Measurements from ENCODE around the gene RGS17. TPM values are rescaled to one million over a fixed set of nuclear protein-coding genes. Genes with fewer than 3 reads are reported as not detected.
A peak's percentile ranks its signal among the peaks of the same experiment; 100 is the strongest.

RGS17 gene
- total RNA-seq, 1 experiment from 2014 or later = 3.2 TPM

- Mint-ChIP-seq H3K9me3 (no peaks in the 10 kb centered on the region), H3K36me3 (ENCODE audit: insufficient read depth in 1 of 3, low read depth in 3 of 3) (no peaks in the 10 kb centered on the region), H3K27me3 (ENCODE audit: low read depth) (no peaks in the 10 kb centered on the region), H3K4me3 (no peak overlapping the region), H3K4me1 (peaks cover 3 to 7% of the 10 kb centered on the region in 2 experiments; a peak in 3 of 4 replicates), H3K27ac (peak overlapping the region in 1 of 3 experiments; percentile 54; a peak in 1 of 7 replicates)
- H3K18ac ChIP-seq (ENCODE audit: insufficient read length, low read depth, low read length) = no peak overlapping the region
- no peak overlapping the region for H3K9ac ChIP-seq (ENCODE audit: extremely low read depth, insufficient read length, low read length)
- TF ChIP-seq CTCF (conservative IDR thresholded peaks at IDR 0.05) = no peak
- H3K14ac ChIP-seq (ENCODE audit: insufficient read depth, low read length) = no peak overlapping the region
- no peaks in the 10 kb centered on the region for H3K79me1 ChIP-seq (ENCODE audit: insufficient read depth, low read depth, low read length, poor library complexity, severe bottlenecking)
- no peak overlapping the region for H2BK15ac ChIP-seq (ENCODE audit: low read depth, low read length)
- H2BK12ac ChIP-seq (ENCODE audit: insufficient read length, low read depth, low read length) = no peak overlapping the region
- no peak overlapping the region for H3K4me2 ChIP-seq (ENCODE audit: insufficient read depth, insufficient read length, low read length)
- H2BK120ac ChIP-seq (ENCODE audit: low read depth, low read length, poor library complexity, severe bottlenecking) = no peak overlapping the region
- no peak overlapping the region for H4K5ac ChIP-seq (ENCODE audit: insufficient read length, low read depth, low read length)
- H4K91ac ChIP-seq (ENCODE audit: insufficient read length, low read depth, low read length) = no peak overlapping the region
- H3K79me2 ChIP-seq (ENCODE audit: insufficient read depth, low read length) = no peaks in the 10 kb centered on the region
- no peak overlapping the region for H3K4ac ChIP-seq (ENCODE audit: low read depth, low read length)
- H3K27ac ChIP-seq (ENCODE audit: insufficient read length, low read depth, low read length) = no peak overlapping the region
- H3T11ph ChIP-seq (ENCODE audit: low read length) = no peak overlapping the region
- H2BK20ac ChIP-seq (ENCODE audit: low read depth, low read length, poor library complexity, severe bottlenecking) = no peak overlapping the region
- no peak overlapping the region for H3K23ac ChIP-seq (ENCODE audit: insufficient read length, low read depth, low read length)
- no peaks in the 10 kb centered on the region for H3K9me3 ChIP-seq (ENCODE audit: control insufficient read depth, low read depth, low read length)
- no peak overlapping the region for H2BK5ac ChIP-seq (ENCODE audit: insufficient read length, low read length)
- no peaks in the 10 kb centered on the region for H3K4me1 ChIP-seq (ENCODE audit: insufficient read depth, low read length)
- no peak overlapping the region for H3K56ac ChIP-seq (ENCODE audit: insufficient read length, low read depth, low read length)
- no peak for DNase-seq
- H2AK5ac ChIP-seq (ENCODE audit: insufficient read length, low read length) = no peak overlapping the region
- H3K27me3 ChIP-seq (ENCODE audit: insufficient read depth, low read length) = no peaks in the 10 kb centered on the region
- H3K23me2 ChIP-seq (ENCODE audit: insufficient read length, low read depth, low read length, poor library complexity, severe bottlenecking) = no peaks in the 10 kb centered on the region
- no peak overlapping the region for H4K8ac ChIP-seq (replicated peaks; ENCODE audit: insufficient read length, low read depth, low read length)
- H2AFZ ChIP-seq (ENCODE audit: low read length) = no peak overlapping the region
- H4K20me1 ChIP-seq (ENCODE audit: control insufficient read depth, insufficient read depth, insufficient read length) = no peaks in the 10 kb centered on the region
These were observed 9.8 kb downstream of the RGS17 start for GRCh38 chr6:153121311-153121710.
